HG02938 (cell line): ENCODE data around the gene ZNF485.

Source experiments
- ATAC-seq: cut with Tn5 transposase; IDR thresholded peaks from one replicate; pipeline ENCODE4 v1.9.1; 2021; ENCODE audit warnings: mild to moderate bottlenecking, moderate library complexity; ENCODE audit not compliant: unreplicated experiment

The ZNF485 gene

DNA sequence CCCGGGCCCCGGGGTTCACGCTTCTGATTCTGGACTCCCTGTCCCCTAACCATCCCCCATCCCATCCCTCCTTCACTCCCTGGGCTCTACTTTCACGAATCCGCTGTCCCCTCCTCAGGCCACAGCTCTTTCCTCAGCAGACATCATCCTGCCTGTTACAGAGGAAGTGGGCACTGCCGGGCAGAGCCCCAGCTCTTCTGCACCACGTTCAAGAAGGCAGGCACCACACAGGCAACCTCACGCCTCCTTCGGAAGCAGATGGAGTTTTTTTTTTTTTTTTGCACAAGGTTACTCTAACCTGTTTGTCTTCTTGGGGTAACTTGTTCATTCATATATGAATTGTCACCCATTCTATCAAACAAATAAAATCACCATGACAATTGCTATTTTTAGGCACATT, 60.3 kb downstream of the ZNF485 start:
- no peak for ATAC-seq

DNA sequence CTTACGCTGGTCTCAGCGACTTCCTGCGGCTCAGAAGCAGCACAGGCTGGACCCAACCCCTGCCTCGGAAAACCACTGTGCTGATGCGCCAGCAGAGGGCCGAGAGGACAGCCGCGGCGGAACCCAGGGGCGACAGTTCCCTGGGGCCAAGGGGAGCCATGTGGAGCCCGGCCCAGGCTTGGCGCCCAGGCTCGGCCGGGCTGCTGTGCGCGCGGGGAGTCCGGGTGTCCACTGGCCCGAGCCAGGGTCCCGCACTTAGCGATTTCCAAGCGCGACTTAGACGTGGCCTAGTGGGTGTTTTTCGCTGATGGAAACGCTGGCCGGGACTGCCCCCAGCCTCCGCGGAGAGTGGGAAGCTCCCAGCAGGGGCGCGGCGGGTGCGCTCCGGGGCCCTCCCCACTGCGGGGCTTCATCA, 61.1 kb downstream of the ZNF485 start:
- no peak for ATAC-seq
